ENCODE results near the gene TBC1D2B.

DNA sequence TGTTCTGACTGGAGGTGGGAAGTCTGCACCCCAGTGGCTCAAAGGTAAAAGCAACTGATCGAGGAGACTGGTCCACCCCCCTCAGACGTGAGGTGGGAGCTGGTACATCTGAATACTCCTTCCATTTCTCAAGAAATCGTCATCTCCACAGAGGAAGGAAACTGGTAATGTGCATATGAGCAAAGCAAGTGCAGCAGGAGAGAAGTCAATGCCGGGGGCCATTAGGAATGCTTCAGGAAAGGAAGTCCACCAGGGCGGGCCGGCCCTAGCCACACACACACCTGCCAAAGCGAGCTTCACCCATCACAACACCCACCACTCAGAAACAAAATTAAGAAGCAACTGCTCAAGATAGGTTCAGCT is 8.5 kb downstream of the TBC1D2B start:
- TF ChIP-seq CTCF (IDR thresholded peaks at IDR 0.05; ENCODE audit: poor library complexity, severe bottlenecking) (no peak), EP300 (conservative IDR thresholded peaks at IDR 0.05; ENCODE audit: poor library complexity, severe bottlenecking) (no peak), RAD21 (conservative IDR thresholded peaks at IDR 0.05) (no peak)

Measured in neural cell (in vitro differentiated cells).